ENCODE data around the gene SRRD.

GRCh38 chr22:26492220-26492619 lies 8.5 kb downstream of the SRRD start:
- TF ChIP-seq CTCF (IDR thresholded peaks at IDR 0.05) = no peak
- TF ChIP-seq POLR2AphosphoS5 (IDR thresholded peaks at IDR 0.05) = no peak
- no peak for TF ChIP-seq POLR2A (IDR thresholded peaks at IDR 0.05)
